Suprapubic skin (tissue), 4 donors: Measurements from ENCODE around the gene INPP5A. TPM values are rescaled to one million over a fixed set of nuclear protein-coding genes. Genes with fewer than 3 reads are reported as not detected.
"Not testable (repeated sequence)": the region's sequence is repeated elsewhere in the genome, so short reads cannot be mapped to it uniquely, and the experiment has no call there.

Experiments
- DNase-seq, 2 donors: peaks; one replicate each; pipeline ENCODE4 v3.0.0-alpha.2; 2019; ENCODE audit warnings: low spot score in 2 of 2
- H3K27ac ChIP-seq: fragments of 200-600 bp; sonication (generic); one replicate; pipeline ENCODE4 v1.5.1; 2019
- H3K27me3 ChIP-seq: fragments of 200-600 bp; sonication (generic); one replicate; pipeline ENCODE4 v1.5.1; 2019
- H3K36me3 ChIP-seq: fragments of 200-600 bp; sonication (generic); one replicate; pipeline ENCODE4 v1.5.1; 2019
- H3K4me1 ChIP-seq: fragments of 200-600 bp; sonication (generic); one replicate; pipeline ENCODE4 v1.5.1; 2019
- H3K4me3 ChIP-seq: fragments of 200-600 bp; sonication (generic); one replicate; pipeline ENCODE4 v1.5.1; 2019; ENCODE audit warnings: mild to moderate bottlenecking
- H3K9me3 ChIP-seq: fragments of 200-600 bp; sonication (generic); one replicate; pipeline ENCODE4 v1.5.1; 2019
- EP300 ChIP-seq: sonication (generic); formaldehyde crosslinking; IDR thresholded peaks from one replicate; pipeline ENCODE4 v1.6.1; 2017; ENCODE audit warnings: antibody characterized with exemption
- POLR2A ChIP-seq, 2 donors: fragments of 450-650 bp; IDR thresholded peaks; one replicate each; pipeline ENCODE4 v1.6.1; 2017; ENCODE audit warnings: antibody characterized with exemption in 2 of 2, mild to moderate bottlenecking in 2 of 2, moderate library complexity in 2 of 2
- POLR2AphosphoS5 ChIP-seq, 3 donors: sonication (generic); formaldehyde crosslinking; IDR thresholded peaks; one replicate each; pipeline ENCODE4 v1.6.1; 2017; ENCODE audit warnings: antibody characterized with exemption in 3 of 3
- WGBS: methylation state at CpG from one replicate; pipeline ENCODE4 v1.1.5; 2018; 5-methylcytosine and 5-hydroxymethylcytosine counted together
- total RNA-seq, 4 donors: library from RNA; depleted of rRNA; stranded (reverse); fragments of >200 nt; gene quantifications; one replicate each; pipeline ENCODE4 v1.1.0, GENCODE V29; 2016
- TF ChIP-seq, protein P1 (sequence below), 2 donors: fragments of 200-600 bp in 1 of 2; fragments of 450-650 bp in 1 of 2; sonication (generic) in 1 of 2; IDR thresholded peaks; one replicate each; pipeline ENCODE4 v1.5.1; 2016 to 2019; ENCODE audit warnings: antibody characterized with exemption in 2 of 2, mild to moderate bottlenecking in 1 of 2, moderate library complexity in 1 of 2

Gene INPP5A
- total RNA-seq, 4 donors from 2014 or later: 28.1 to 39.1 (median 32.3) TPM

DNA sequence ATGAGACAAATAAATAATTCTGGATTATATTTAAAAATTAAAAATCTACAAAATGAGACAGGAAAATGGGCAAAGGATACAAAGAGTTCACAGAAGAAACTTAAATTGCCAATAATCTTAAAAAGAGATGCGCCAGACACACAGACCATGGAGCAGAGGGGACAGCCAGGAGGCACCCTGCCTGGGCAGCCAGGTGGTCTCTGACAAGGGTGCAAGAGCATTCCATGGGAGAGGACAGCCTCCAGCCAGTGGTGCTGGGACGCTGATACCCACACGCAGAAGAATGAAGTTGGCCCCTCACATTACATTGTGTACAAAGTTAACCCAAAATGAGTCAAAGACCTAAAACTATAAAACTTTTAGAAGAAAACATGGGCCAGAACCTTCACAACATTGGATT lies 142.1 kb downstream of the INPP5A start:
- no peaks in the 10 kb centered on the region for H3K4me1 ChIP-seq
- no peaks in the 10 kb centered on the region for H3K36me3 ChIP-seq
- no peak overlapping the region for H3K4me3 ChIP-seq
- TF ChIP-seq EP300 (no peak), POLR2A (IDR thresholded peaks at IDR 0.05) (no peak), POLR2AphosphoS5 (IDR thresholded peaks at IDR 0.05) (no peak)
- TF ChIP-seq, protein P1, sequence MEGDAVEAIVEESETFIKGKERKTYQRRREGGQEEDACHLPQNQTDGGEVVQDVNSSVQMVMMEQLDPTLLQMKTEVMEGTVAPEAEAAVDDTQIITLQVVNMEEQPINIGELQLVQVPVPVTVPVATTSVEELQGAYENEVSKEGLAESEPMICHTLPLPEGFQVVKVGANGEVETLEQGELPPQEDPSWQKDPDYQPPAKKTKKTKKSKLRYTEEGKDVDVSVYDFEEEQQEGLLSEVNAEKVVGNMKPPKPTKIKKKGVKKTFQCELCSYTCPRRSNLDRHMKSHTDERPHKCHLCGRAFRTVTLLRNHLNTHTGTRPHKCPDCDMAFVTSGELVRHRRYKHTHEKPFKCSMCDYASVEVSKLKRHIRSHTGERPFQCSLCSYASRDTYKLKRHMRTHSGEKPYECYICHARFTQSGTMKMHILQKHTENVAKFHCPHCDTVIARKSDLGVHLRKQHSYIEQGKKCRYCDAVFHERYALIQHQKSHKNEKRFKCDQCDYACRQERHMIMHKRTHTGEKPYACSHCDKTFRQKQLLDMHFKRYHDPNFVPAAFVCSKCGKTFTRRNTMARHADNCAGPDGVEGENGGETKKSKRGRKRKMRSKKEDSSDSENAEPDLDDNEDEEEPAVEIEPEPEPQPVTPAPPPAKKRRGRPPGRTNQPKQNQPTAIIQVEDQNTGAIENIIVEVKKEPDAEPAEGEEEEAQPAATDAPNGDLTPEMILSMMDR (IDR thresholded peaks at IDR 0.05): no peak
- peak; percentile 13 to 18 for DNase-seq
- H3K27me3 ChIP-seq: no peaks in the 10 kb centered on the region
- no peak overlapping the region for H3K27ac ChIP-seq
- WGBS: 94% methylated on average over 3 of the region's 3 CpGs
- H3K9me3 ChIP-seq: no peaks in the 10 kb centered on the region

DNA sequence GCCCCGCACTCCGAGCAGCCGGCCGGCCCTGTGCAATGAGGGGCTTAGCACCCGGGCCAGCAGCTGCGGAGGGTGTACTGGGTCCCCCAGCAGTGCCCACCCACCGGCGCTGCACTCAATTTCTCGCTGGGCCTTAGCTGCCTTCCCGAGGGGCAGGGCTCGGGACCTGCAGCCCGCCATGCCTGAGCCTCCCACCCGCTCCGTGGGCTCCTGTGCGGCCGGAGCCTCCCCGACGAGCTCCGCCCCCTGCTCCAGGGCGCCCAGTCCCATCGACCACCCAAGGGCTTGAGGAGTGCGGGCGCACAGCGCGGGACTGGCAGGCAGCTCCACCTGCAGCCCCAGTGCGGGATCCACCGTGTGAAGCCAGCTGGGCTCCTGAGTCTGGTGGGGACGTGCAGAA lies 143.2 kb downstream of the INPP5A start:
- WGBS: 80% methylated on average over 1 of the region's 28 CpGs
- H3K36me3 ChIP-seq: not testable (repeated sequence)

DNA sequence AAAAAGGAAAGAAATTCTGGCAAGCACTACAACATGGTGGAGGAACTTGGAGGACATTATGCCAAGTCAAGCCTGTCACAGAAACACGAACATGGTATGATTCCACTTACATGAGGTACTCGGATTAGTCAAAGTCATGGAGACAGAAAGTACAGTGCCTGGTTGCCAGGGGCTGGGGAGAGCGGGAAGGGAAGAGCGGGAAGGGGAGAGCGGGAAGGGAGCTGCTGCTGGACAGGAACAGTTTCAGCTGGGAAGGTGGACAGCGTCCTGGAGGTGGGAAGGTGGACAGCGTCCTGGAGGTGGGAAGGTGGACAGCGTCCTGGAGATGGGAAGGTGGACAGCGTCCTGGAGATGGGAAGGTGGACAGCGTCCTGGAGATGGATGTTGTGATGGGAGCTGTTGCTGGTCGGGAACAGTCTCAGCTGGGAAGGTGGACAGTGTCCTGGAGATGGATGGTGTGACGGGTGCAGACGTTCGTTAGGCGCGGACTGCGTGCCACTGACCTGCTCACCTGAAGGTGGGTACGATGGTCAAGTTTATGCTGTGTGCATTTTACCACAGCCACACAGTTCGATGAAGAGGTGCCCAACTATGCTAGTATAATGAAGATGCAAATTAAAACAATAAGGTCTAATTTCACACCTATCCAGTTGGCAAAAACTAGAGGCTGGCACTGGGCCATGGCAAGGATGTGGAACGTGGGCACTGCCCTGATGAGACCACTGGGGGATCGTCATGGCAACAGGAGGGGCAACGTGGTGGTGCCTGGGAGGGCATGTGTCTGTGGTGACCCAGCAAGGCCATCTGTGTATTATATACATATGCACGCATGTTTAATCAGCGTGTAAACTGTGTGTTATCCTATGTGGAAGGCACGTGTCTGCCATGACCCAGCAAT lies 144.5 kb downstream of the INPP5A start:
- Histone ChIP-seq H3K4me1 (no peaks in the 10 kb centered on the region), H3K4me3 (no peak overlapping the region), H3K36me3 (no peaks in the 10 kb centered on the region), H3K27me3 (no peaks in the 10 kb centered on the region), H3K27ac (no peak overlapping the region), H3K9me3 (no peaks in the 10 kb centered on the region)
- DNase-seq: peak; percentile 31 to 50
- TF ChIP-seq POLR2A (IDR thresholded peaks at IDR 0.05) (no peak), POLR2AphosphoS5 (IDR thresholded peaks at IDR 0.05) (no peak), EP300 (no peak)
- TF ChIP-seq, protein P1 (IDR thresholded peaks at IDR 0.05): no peak
- 89% methylated on average over 25 of the region's 25 CpGs for WGBS

More for the DNA sequence above, 143.2 kb downstream of the INPP5A start:
- not testable (repeated sequence) for H3K27ac ChIP-seq, H3K27me3 ChIP-seq, H3K4me3 ChIP-seq, H3K4me1 ChIP-seq, H3K9me3 ChIP-seq
- peak; percentile 51 to 57 for DNase-seq

DNA sequence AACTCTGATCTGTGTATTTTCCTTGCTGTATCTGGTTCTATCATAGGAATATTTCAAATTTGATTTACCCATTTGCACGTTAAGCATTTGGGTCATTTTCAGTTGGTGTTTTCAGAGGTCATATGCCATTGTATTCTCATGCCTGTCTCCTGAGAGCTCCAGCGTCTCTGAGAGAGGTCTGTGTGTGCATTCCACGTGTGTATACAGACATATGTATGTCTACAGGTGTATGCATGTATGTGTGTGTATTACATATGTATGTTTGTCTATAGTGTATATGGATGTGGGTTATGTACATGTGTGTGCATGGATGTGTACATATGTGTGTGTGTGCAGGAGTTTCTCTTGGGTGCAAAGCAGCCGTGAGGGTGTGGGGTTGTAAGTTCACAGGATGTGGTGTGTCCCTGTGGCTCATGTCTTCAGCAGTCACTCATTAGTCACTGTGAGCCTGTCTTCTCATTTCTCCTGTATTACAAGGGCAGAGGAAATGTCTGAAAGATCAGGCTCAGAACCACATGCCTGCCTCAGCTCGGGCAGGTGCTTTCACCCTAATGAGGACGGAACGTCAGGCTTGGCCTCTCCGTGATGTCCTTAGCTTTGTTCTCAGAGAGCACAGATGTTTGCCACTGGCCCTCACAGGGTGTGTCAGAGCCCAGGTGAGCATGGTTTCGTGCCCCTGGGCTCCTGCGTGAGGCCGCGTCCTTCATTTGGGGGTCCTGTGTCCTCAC lies 146.7 kb downstream of the INPP5A start:
- H3K4me1 ChIP-seq: no peaks in the 10 kb centered on the region
- WGBS: 92% methylated on average over 12 of the region's 12 CpGs
- H3K4me3 ChIP-seq: no peak overlapping the region
- H3K36me3 ChIP-seq: no peaks in the 10 kb centered on the region
- no peaks in the 10 kb centered on the region for H3K27me3 ChIP-seq
- DNase-seq: peak; percentile 32 to 40
- no peaks in the 10 kb centered on the region for H3K9me3 ChIP-seq
- H3K27ac ChIP-seq: no peak overlapping the region
- TF ChIP-seq POLR2AphosphoS5 (IDR thresholded peaks at IDR 0.05) (no peak), POLR2A (IDR thresholded peaks at IDR 0.05) (no peak), EP300 (no peak)
- TF ChIP-seq, protein P1 (IDR thresholded peaks at IDR 0.05): no peak

DNA sequence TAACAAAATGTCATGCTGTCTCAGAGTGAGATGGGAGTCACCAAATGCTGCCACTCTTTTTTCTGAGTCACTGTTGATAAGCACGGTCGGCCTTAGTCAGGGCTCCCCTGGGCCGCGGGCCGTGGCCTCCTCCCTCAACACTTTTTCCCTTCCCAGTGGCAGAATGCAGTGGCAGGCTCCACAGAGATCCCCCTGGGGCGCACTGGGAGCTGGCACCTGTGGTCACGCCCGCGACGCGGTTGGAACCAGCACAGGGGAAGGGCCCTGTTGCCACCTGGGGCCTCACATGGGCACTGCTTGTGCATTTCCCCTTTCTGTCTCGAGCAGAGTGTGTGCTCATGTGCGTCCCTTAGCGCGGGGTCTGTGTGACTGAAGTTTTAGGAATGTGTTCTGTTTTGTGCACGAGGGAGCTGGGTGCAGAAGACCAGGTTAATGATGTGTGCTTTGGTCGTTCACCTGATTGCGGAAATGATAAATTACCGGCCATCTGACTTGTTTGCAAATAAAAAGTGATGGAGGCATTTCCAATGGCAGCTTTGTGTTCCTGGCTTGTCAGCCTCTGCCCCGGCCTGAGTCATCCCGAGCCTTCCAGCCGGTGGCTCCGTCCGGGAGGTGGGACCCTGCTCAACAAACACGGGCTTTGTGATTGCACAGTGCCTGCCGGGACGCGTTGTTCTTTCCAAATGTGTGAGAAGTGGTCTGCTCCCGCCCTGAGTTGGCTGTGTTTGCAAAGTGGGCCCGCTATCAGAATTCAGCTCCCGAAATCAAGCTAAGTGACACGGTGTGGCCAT lies 147.7 kb downstream of the INPP5A start:
- DNase-seq: peak; percentile 37 to 53
- Histone ChIP-seq H3K9me3 (no peaks in the 10 kb centered on the region), H3K27me3 (no peaks in the 10 kb centered on the region), H3K27ac (no peak overlapping the region), H3K36me3 (peaks cover 2% of the 10 kb centered on the region), H3K4me3 (no peak overlapping the region), H3K4me1 (no peaks in the 10 kb centered on the region)
- WGBS: 72% methylated on average over 25 of the region's 32 CpGs
- TF ChIP-seq POLR2A (IDR thresholded peaks at IDR 0.05) (no peak), EP300 (no peak), POLR2AphosphoS5 (IDR thresholded peaks at IDR 0.05) (no peak)
- TF ChIP-seq, protein P1 (IDR thresholded peaks at IDR 0.05): no peak
